Smooth muscle cell (in vitro differentiated cells): ENCODE measurements around the gene PIEZO1. TPM values are rescaled to one million over a fixed set of nuclear protein-coding genes. Genes with fewer than 3 reads are reported as not detected.

ENCODE experiments used
- DNase-seq: peaks from one replicate; lab custom pipeline; 2025; ENCODE audit not compliant: unreplicated experiment; lab: John Stamatoyannopoulos, UW
- H2AFZ ChIP-seq: fragments of 200-600 bp; sonication (generic); 2 replicates; pipeline ENCODE4 v1.6.0; 2016; ENCODE audit warnings: antibody characterized with exemption, low read depth, mild to moderate bottlenecking
- H3F3A ChIP-seq: fragments of 200-600 bp; sonication (generic); 2 replicates; pipeline ENCODE4 v1.6.0; 2017; ENCODE audit warnings: antibody characterized with exemption, low read depth
- H3K27ac ChIP-seq: fragments of 200-600 bp; sonication (generic); 2 replicates; pipeline ENCODE4 v1.5.1; 2016; ENCODE audit warnings: low read depth, mild to moderate bottlenecking
- H3K27me3 ChIP-seq: fragments of 200-600 bp; sonication (generic); 2 replicates; pipeline ENCODE4 v1.6.1; 2016; ENCODE audit warnings: low read depth, mild to moderate bottlenecking
- H3K36me3 ChIP-seq: fragments of 200-600 bp; sonication (generic); 2 replicates; pipeline ENCODE4 v1.5.1; 2016; ENCODE audit warnings: low read depth
- H3K4me1 ChIP-seq: fragments of 200-600 bp; sonication (generic); 2 replicates; pipeline ENCODE4 v1.5.1; 2016; ENCODE audit warnings: low read depth
- H3K4me2 ChIP-seq: fragments of 200-600 bp; sonication (generic); 2 replicates; pipeline ENCODE4 v1.6.0; 2016; ENCODE audit warnings: mild to moderate bottlenecking
- H3K4me3 ChIP-seq: fragments of 200-600 bp; sonication (generic); 2 replicates; pipeline ENCODE4 v1.5.1; 2016; ENCODE audit warnings: mild to moderate bottlenecking
- H3K79me2 ChIP-seq: fragments of 200-600 bp; sonication (generic); 2 replicates; pipeline ENCODE4 v1.6.0; 2016; ENCODE audit warnings: low read depth, mild to moderate bottlenecking
- H3K9ac ChIP-seq: fragments of 200-600 bp; sonication (generic); 2 replicates; pipeline ENCODE4 v1.6.0; 2016; ENCODE audit warnings: low read depth
- H3K9me3 ChIP-seq: fragments of 200-600 bp; sonication (generic); replicated peaks from 2 replicates; pipeline ENCODE4 v1.5.1; 2016; ENCODE audit warnings: low read depth
- H4K20me1 ChIP-seq: fragments of 200-600 bp; sonication (generic); 2 replicates; pipeline ENCODE4 v1.6.0; 2016; ENCODE audit warnings: low read depth
- CTCF ChIP-seq: fragments of 200-600 bp; sonication (generic); IDR thresholded peaks from 2 replicates; pipeline ENCODE4 v1.5.1; 2017; ENCODE audit warnings: borderline replicate concordance, mild to moderate bottlenecking, antibody characterized with exemption; ENCODE audit not compliant: insufficient read depth, poor library complexity, severe bottlenecking
- WGBS: methylation state at CpG from one replicate; pipeline ENCODE4 v1.1.7; 2016; ENCODE audit warnings: low lambda C conversion rate; 5-methylcytosine and 5-hydroxymethylcytosine counted together
- polyA plus RNA-seq: library from polyadenylated mRNA; unstranded; fragments of >200 nt; fragmentation: Nextera tagmentation; extraction: Ambion mirVana; gene quantifications from 2 replicates; pipeline ENCODE4 v1.2.1, GENCODE V29; 2016
- total RNA-seq: library from RNA; depleted of rRNA; stranded (reverse); fragments of >200 nt; gene quantifications from 2 replicates; pipeline ENCODE4 v1.2.3, GENCODE V29; 2014

PIEZO1 gene
- total and polyA plus RNA-seq, 2 experiments from 2014 or later: 62.1 to 70.9 TPM

- no peaks in the 10 kb centered on the region for H3K9me3 ChIP-seq
Observed at GRCh38 chr16:88688013-88688778, 96.8 kb downstream of the PIEZO1 start.

GRCh38 chr16:88687676-88688012, 97.4 kb downstream of the PIEZO1 start:
- no peaks in the 10 kb centered on the region for H3F3A ChIP-seq
- H3K9me3 ChIP-seq: no peaks in the 10 kb centered on the region
- H2AFZ ChIP-seq: no peak overlapping the region
- H3K27ac ChIP-seq: no peak overlapping the region
- H3K4me1 ChIP-seq: peaks cover 14% of the 10 kb centered on the region
- H3K79me2 ChIP-seq: no peaks in the 10 kb centered on the region
- H3K36me3 ChIP-seq: no peaks in the 10 kb centered on the region
- H4K20me1 ChIP-seq: no peaks in the 10 kb centered on the region
- no peak overlapping the region for H3K4me3 ChIP-seq
- TF ChIP-seq CTCF: no peak
- peaks cover 38% of the 10 kb centered on the region for H3K27me3 ChIP-seq
- H3K9ac ChIP-seq: no peak overlapping the region
- no peak for DNase-seq
- no peak overlapping the region for H3K4me2 ChIP-seq
- 90% methylated on average over 3 of the region's 3 CpGs for WGBS

More at GRCh38 chr16:88688013-88688778, 96.8 kb downstream of the PIEZO1 start:
- no peak overlapping the region for H2AFZ ChIP-seq
- H4K20me1 ChIP-seq: no peaks in the 10 kb centered on the region
- H3K4me3 ChIP-seq: no peak overlapping the region
- no peak overlapping the region for H3K9ac ChIP-seq
- peaks cover 14% of the 10 kb centered on the region for H3K4me1 ChIP-seq
- peaks cover 38% of the 10 kb centered on the region for H3K27me3 ChIP-seq
- H3F3A ChIP-seq: no peaks in the 10 kb centered on the region
- H3K36me3 ChIP-seq: no peaks in the 10 kb centered on the region
- H3K27ac ChIP-seq: no peak overlapping the region
- no peak for DNase-seq
- TF ChIP-seq CTCF: no peak
- 58% methylated on average over 22 of the region's 28 CpGs for WGBS
- H3K4me2 ChIP-seq: no peak overlapping the region
- no peaks in the 10 kb centered on the region for H3K79me2 ChIP-seq

- H3K27me3 ChIP-seq: peaks cover 38% of the 10 kb centered on the region
- H4K20me1 ChIP-seq: no peaks in the 10 kb centered on the region
- H3F3A ChIP-seq: no peaks in the 10 kb centered on the region
- H3K36me3 ChIP-seq: no peaks in the 10 kb centered on the region
- H3K4me2 ChIP-seq: no peak overlapping the region
- H3K4me3 ChIP-seq: no peak overlapping the region
- no peak overlapping the region for H3K27ac ChIP-seq
- H2AFZ ChIP-seq: no peak overlapping the region
- no peaks in the 10 kb centered on the region for H3K9me3 ChIP-seq
- no peaks in the 10 kb centered on the region for H3K79me2 ChIP-seq
- peaks cover 14% of the 10 kb centered on the region for H3K4me1 ChIP-seq
- WGBS: 86% methylated on average over 10 of the region's 10 CpGs
- no peak overlapping the region for H3K9ac ChIP-seq
- TF ChIP-seq CTCF: no peak
- no peak for DNase-seq
Observed at GRCh38 chr16:88687254-88687576, 97.8 kb downstream of the PIEZO1 start.
